ENCODE measurements around the gene OR13D1. TPM values are rescaled to one million over a fixed set of nuclear protein-coding genes. Genes with fewer than 3 reads are reported as not detected.
A peak's percentile ranks its signal among the peaks of the same experiment; 100 is the strongest.
"Not testable (repeated sequence)": the region's sequence is repeated elsewhere in the genome, so short reads cannot be mapped to it uniquely, and the experiment has no call there.

OR13D1 gene
- total RNA-seq = not detected

- H3K9me3 Mint-ChIP-seq (ENCODE audit: low read depth) = no peaks in the 10 kb centered on the region
- H3K36me3 Mint-ChIP-seq (ENCODE audit: low read depth) = no peaks in the 10 kb centered on the region
- H3K4me3 Mint-ChIP-seq = no peak within 1 kb of the TSS
- H3K27me3 Mint-ChIP-seq = no peaks in the 10 kb centered on the region
- H3K27ac Mint-ChIP-seq = no peak within 1 kb of the TSS
- no peak for DNase-seq
- intact Hi-C loops (cut with DNase I, micrococcal nuclease) = no loop called here
- CTCF ChIA-PET = no interaction called here
- POLR2A ChIA-PET = no interaction called here
- no peak for ATAC-seq
- H3K4me1 Mint-ChIP-seq = no peaks in the 10 kb centered on the region
These were observed at the start of gene OR13D1 for GRCh38 chr9:104694218-104694617. Gene OR13D1 (plus strand): TSS chr9:104694518. CDS start chr9:104694518, 0 bp downstream.

- Mint-ChIP-seq H3K36me3 (ENCODE audit: low read depth) (no peaks in the 10 kb centered on the region), H3K27ac (no peak overlapping the region), H3K27me3 (no peaks in the 10 kb centered on the region), H3K9me3 (ENCODE audit: low read depth) (peaks cover 1% of the 10 kb centered on the region), H3K4me1 (no peaks in the 10 kb centered on the region), H3K4me3 (no peak overlapping the region)
- ATAC-seq = no peak
- POLR2A ChIA-PET = no interaction called here
- no peak for DNase-seq
- intact Hi-C loops (cut with DNase I, micrococcal nuclease) = loop anchor here in 1 of 2 experiments (10.0 kb wide), 1 partner anchor 164 kb away; no protein-coding TSS in a partner anchor
- CTCF ChIA-PET = interaction anchor here (0.6 kb wide), 1 partner anchor 12 kb away, joined by 3 read pairs; no protein-coding TSS in a partner anchor
These were observed 35.7 kb upstream of the OR13D1 start for GRCh38 chr9:104658496-104659195.

GRCh38 chr9:104675611-104676010 is 18.7 kb upstream of the OR13D1 start:
- H3K27me3 Mint-ChIP-seq = peaks cover 2% of the 10 kb centered on the region
- H3K36me3 Mint-ChIP-seq (ENCODE audit: low read depth) = no peaks in the 10 kb centered on the region
- intact Hi-C loops (cut with DNase I, micrococcal nuclease) = no loop called here
- no peak overlapping the region for H3K27ac Mint-ChIP-seq
- ChIA-PET POLR2A (no interaction called here), CTCF (no interaction called here)
- H3K4me1 Mint-ChIP-seq = no peaks in the 10 kb centered on the region
- ATAC-seq (no peak), DNase-seq (no peak)
- no peaks in the 10 kb centered on the region for H3K9me3 Mint-ChIP-seq (ENCODE audit: low read depth)
- no peak overlapping the region for H3K4me3 Mint-ChIP-seq

GRCh38 chr9:104682642-104683041 is 11.7 kb upstream of the OR13D1 start:
- H3K27ac Mint-ChIP-seq = no peak overlapping the region
- no peak for DNase-seq
- no peaks in the 10 kb centered on the region for H3K4me1 Mint-ChIP-seq
- ChIA-PET POLR2A (no interaction called here), CTCF (no interaction called here)
- no peak overlapping the region for H3K4me3 Mint-ChIP-seq
- no peaks in the 10 kb centered on the region for H3K9me3 Mint-ChIP-seq (ENCODE audit: low read depth)
- intact Hi-C loops (cut with DNase I, micrococcal nuclease) = loop anchor here (2.0 to 5.0 kb wide), 4 partner anchors 60 to 1285 kb away; no protein-coding TSS in a partner anchor
- no peaks in the 10 kb centered on the region for H3K27me3 Mint-ChIP-seq
- ATAC-seq = peak; percentile 53
- H3K36me3 Mint-ChIP-seq (ENCODE audit: low read depth) = no peaks in the 10 kb centered on the region

- ATAC-seq (no peak), DNase-seq (no peak)
- no peaks in the 10 kb centered on the region for H3K36me3 Mint-ChIP-seq (ENCODE audit: low read depth)
- H3K4me3 Mint-ChIP-seq = no peak overlapping the region
- ChIA-PET CTCF (no interaction called here), POLR2A (no interaction called here)
- no peaks in the 10 kb centered on the region for H3K9me3 Mint-ChIP-seq (ENCODE audit: low read depth)
- no peak overlapping the region for H3K27ac Mint-ChIP-seq
- intact Hi-C loops (cut with DNase I, micrococcal nuclease) = no loop called here
- no peaks in the 10 kb centered on the region for H3K4me1 Mint-ChIP-seq
- H3K27me3 Mint-ChIP-seq = no peaks in the 10 kb centered on the region
These were observed 8.2 kb upstream of the OR13D1 start for GRCh38 chr9:104686081-104686480.

- POLR2A ChIA-PET = no interaction called here
- Mint-ChIP-seq H3K4me3 (no peak overlapping the region), H3K27ac (no peak overlapping the region), H3K36me3 (ENCODE audit: low read depth) (no peaks in the 10 kb centered on the region), H3K27me3 (no peaks in the 10 kb centered on the region), H3K4me1 (no peaks in the 10 kb centered on the region), H3K9me3 (ENCODE audit: low read depth) (peaks cover under 1% of the 10 kb centered on the region)
- CTCF ChIA-PET = no interaction called here
- ATAC-seq = no peak
- intact Hi-C loops (cut with DNase I, micrococcal nuclease) = no loop called here
- DNase-seq = no peak
These were observed 6.0 kb downstream of the OR13D1 start for GRCh38 chr9:104700306-104700705.

- peaks cover 11% of the 10 kb centered on the region for H3K9me3 Mint-ChIP-seq (ENCODE audit: low read depth)
- POLR2A ChIA-PET; H3K4me3 Mint-ChIP-seq; CTCF ChIA-PET; H3K36me3 Mint-ChIP-seq (ENCODE audit: low read depth); ATAC-seq; H3K27ac Mint-ChIP-seq; intact Hi-C loops (cut with DNase I, micrococcal nuclease); H3K4me1 Mint-ChIP-seq; DNase-seq; H3K27me3 Mint-ChIP-seq: not testable (repeated sequence)
These were observed 14.4 kb downstream of the OR13D1 start for GRCh38 chr9:104708737-104709136.

- Mint-ChIP-seq H3K27ac (no peak overlapping the region), H3K4me1 (no peaks in the 10 kb centered on the region), H3K9me3 (ENCODE audit: low read depth) (peaks cover 5% of the 10 kb centered on the region), H3K27me3 (no peaks in the 10 kb centered on the region), H3K4me3 (no peak overlapping the region), H3K36me3 (ENCODE audit: low read depth) (no peaks in the 10 kb centered on the region)
- ChIA-PET POLR2A (no interaction called here), CTCF (no interaction called here)
- intact Hi-C loops (cut with DNase I, micrococcal nuclease) = no loop called here
- no peak for DNase-seq
- peak; percentile 16 for ATAC-seq
These were observed 17.3 kb downstream of the OR13D1 start for GRCh38 chr9:104711604-104712003.

- no peaks in the 10 kb centered on the region for H3K4me1 Mint-ChIP-seq
- ATAC-seq = no peak
- H3K9me3 Mint-ChIP-seq (ENCODE audit: low read depth) = no peaks in the 10 kb centered on the region
- intact Hi-C loops (cut with DNase I, micrococcal nuclease) = no loop called here
- H3K4me3 Mint-ChIP-seq = no peak overlapping the region
- ChIA-PET CTCF (interaction anchor here (0.6 kb wide), 1 partner anchor 681 kb away, joined by 3 read pairs; no protein-coding TSS in a partner anchor), POLR2A (no interaction called here)
- DNase-seq = no peak
- no peaks in the 10 kb centered on the region for H3K27me3 Mint-ChIP-seq
- H3K27ac Mint-ChIP-seq = no peak overlapping the region
- no peaks in the 10 kb centered on the region for H3K36me3 Mint-ChIP-seq (ENCODE audit: low read depth)
These were observed 30.7 kb downstream of the OR13D1 start for GRCh38 chr9:104725014-104725413.

GRCh38 chr9:104738452-104738851 is 44.1 kb downstream of the OR13D1 start:
- DNase-seq = no peak
- Mint-ChIP-seq H3K4me3 (no peak overlapping the region), H3K9me3 (ENCODE audit: low read depth) (no peaks in the 10 kb centered on the region), H3K4me1 (peaks cover 6% of the 10 kb centered on the region), H3K27ac (no peak overlapping the region), H3K36me3 (ENCODE audit: low read depth) (no peaks in the 10 kb centered on the region), H3K27me3 (no peaks in the 10 kb centered on the region)
- intact Hi-C loops (cut with DNase I, micrococcal nuclease) = no loop called here
- CTCF ChIA-PET = no interaction called here
- no peak for ATAC-seq
- POLR2A ChIA-PET = no interaction called here

GRCh38 chr9:104740621-104741020 is 46.3 kb downstream of the OR13D1 start:
- no peak for DNase-seq
- Mint-ChIP-seq H3K27ac (no peak overlapping the region), H3K36me3 (ENCODE audit: low read depth) (no peaks in the 10 kb centered on the region), H3K4me1 (peaks cover 6% of the 10 kb centered on the region), H3K27me3 (no peaks in the 10 kb centered on the region), H3K4me3 (no peak overlapping the region), H3K9me3 (ENCODE audit: low read depth) (no peaks in the 10 kb centered on the region)
- intact Hi-C loops (cut with DNase I, micrococcal nuclease) = loop anchor here in 1 of 2 experiments (5.0 to 10.0 kb wide), 5 partner anchors 58 to 943 kb away; partner anchors contain the start of gene FKTN
- POLR2A ChIA-PET = no interaction called here
- CTCF ChIA-PET = no interaction called here
- ATAC-seq = no peak

GRCh38 chr9:104743376-104743985 is 49.2 kb downstream of the OR13D1 start:
- ChIA-PET CTCF (interaction anchor here (0.6 to 2.3 kb wide), 5 partner anchors 10 to 1346 kb away, joined by 3 to 9 read pairs (median 3); no protein-coding TSS in a partner anchor), POLR2A (no interaction called here)
- ATAC-seq (peak; percentile 21), DNase-seq (peak; percentile 39)
- H3K27me3 Mint-ChIP-seq = no peaks in the 10 kb centered on the region
- intact Hi-C loops (cut with DNase I, micrococcal nuclease) = loop anchor here in 1 of 2 experiments (2.0 to 10.0 kb wide), 7 partner anchors 61 to 1347 kb away; partner anchors contain the start of gene FKTN
- H3K27ac Mint-ChIP-seq = no peak overlapping the region
- H3K4me3 Mint-ChIP-seq = no peak overlapping the region
- H3K9me3 Mint-ChIP-seq (ENCODE audit: low read depth) = no peaks in the 10 kb centered on the region
- peaks cover 3% of the 10 kb centered on the region for H3K36me3 Mint-ChIP-seq (ENCODE audit: low read depth)
- peaks cover 11% of the 10 kb centered on the region for H3K4me1 Mint-ChIP-seq

Data from activated CD4-positive, alpha-beta T cell treated with anti-CD3 and anti-CD28 coated beads for 36 hours (primary cell).